ENCODE results near the gene TJP1.

DNA sequence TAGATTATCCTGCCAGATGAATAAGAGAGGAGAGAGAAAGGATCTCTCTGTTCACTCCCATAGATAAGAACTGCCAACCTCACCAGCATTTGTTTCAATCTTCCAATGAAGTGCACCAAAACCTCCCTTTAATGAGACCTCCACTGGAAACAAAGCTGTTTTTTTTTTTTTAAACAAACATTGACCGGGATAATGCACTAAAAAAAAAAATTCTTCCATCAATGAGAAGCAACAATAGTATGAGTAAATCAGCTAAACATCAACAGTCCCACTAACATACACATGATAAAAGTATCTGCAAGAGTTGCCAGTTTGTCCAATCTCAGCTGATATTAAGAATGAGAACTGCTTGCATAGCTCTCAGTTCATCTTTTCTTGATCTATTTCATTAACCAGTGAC, 19.9 kb downstream of the TJP1 start:
- TF ChIP-seq GLIS3 (CRISPR knock-in tag; IDR thresholded peaks at IDR 0.05), result no peak
- TF ChIP-seq OSR1 (CRISPR knock-in tag; IDR thresholded peaks at IDR 0.05), result no peak
